A549 (cell line): Measurements from ENCODE around the gene DPP10.

Source experiments
- BHLHE40 ChIP-seq: IDR thresholded peaks from 2 replicates; pipeline ENCODE4 v1.6.1; 2012; ENCODE audit warnings: low read depth, low read length, inconsistent platforms
- CHD2 ChIP-seq: fragments of 150-350 bp; IDR thresholded peaks from 2 replicates; pipeline ENCODE4 v1.6.1; 2014; ENCODE audit warnings: low read length; ENCODE audit not compliant: partially characterized antibody
- CTCF ChIP-seq: fragments of >200 bp; sonication (Bioruptor Twin); formaldehyde crosslinking; IDR thresholded peaks from 3 replicates; pipeline ENCODE4 v1.5.1; 2016
- ELK1 ChIP-seq: fragments of 150-350 bp; IDR thresholded peaks from 2 replicates; pipeline ENCODE4 v1.6.1; 2014; ENCODE audit warnings: low read depth, mild to moderate bottlenecking, low read length
- MYC ChIP-seq: IDR thresholded peaks from 2 replicates; pipeline ENCODE4 v1.6.1; 2012; ENCODE audit warnings: mild to moderate bottlenecking, inconsistent platforms, low read length, improper control_type of control experiment, borderline replicate concordance
- PHF8 ChIP-seq: fragments of 200-600 bp; sonication (generic); IDR thresholded peaks from 2 replicates; pipeline ENCODE4 v1.6.1; 2016; ENCODE audit warnings: low read depth, mild to moderate bottlenecking, antibody characterized with exemption, moderate library complexity, borderline replicate concordance
- POLR2A ChIP-seq: IDR thresholded peaks from 2 replicates; pipeline ENCODE4 v1.6.1; 2012; ENCODE audit warnings: mild to moderate bottlenecking, low read length
- POLR2AphosphoS2 ChIP-seq: conservative IDR thresholded peaks from 2 replicates; pipeline ENCODE4 v1.6.1; 2012; ENCODE audit warnings: low read length, improper control_type of control experiment, inconsistent platforms
- RAD21 ChIP-seq, 2 experiments: fragments of >200 bp in 1 of 2; sonication (Bioruptor Twin) in 1 of 2; formaldehyde crosslinking in 1 of 2; IDR thresholded peaks in 1 of 2; conservative IDR thresholded peaks in 1 of 2; 2 replicates in 1 of 2; 3 replicates in 1 of 2; pipeline ENCODE4 v1.6.1; 2012 to 2018; ENCODE audit warnings: inconsistent platforms in 1 of 2
- RFX5 ChIP-seq: fragments of 450-650 bp; IDR thresholded peaks from 2 replicates; pipeline ENCODE4 v1.7.1; 2014; ENCODE audit warnings: antibody characterized with exemption, mild to moderate bottlenecking, moderate library complexity
- TFCP2L1 ChIP-seq: fragments of 250-450 bp; sonication (Bioruptor Pico); IDR thresholded peaks from 2 replicates; pipeline ENCODE4 v1.5.0; 2021; ENCODE audit warnings: mild to moderate bottlenecking

GRCh38 chr2:114525955-114526354, 83.5 kb downstream of the DPP10 start:
- TF ChIP-seq BHLHE40: no peak
- TF ChIP-seq MYC: no peak
- no peak for TF ChIP-seq CHD2
- no peak for TF ChIP-seq POLR2A
- no peak for TF ChIP-seq CTCF
- no peak for TF ChIP-seq TFCP2L1 (CRISPR knock-in tag)
- no peak for TF ChIP-seq ELK1
- no peak for TF ChIP-seq POLR2AphosphoS2
- TF ChIP-seq PHF8: no peak
- no peak for TF ChIP-seq RFX5
- TF ChIP-seq RAD21 (conservative IDR thresholded peaks at IDR 0.05 in 1 of 2, IDR thresholded peaks at IDR 0.05 in 1 of 2): no peak
